Stomach (tissue), 4 donors: ENCODE data around the gene STAC3.

Source experiments
- EP300 ChIP-seq: sonication (generic); formaldehyde crosslinking; IDR thresholded peaks from one replicate; pipeline ENCODE4 v1.6.1; 2017; ENCODE audit warnings: antibody characterized with exemption
- POLR2A ChIP-seq, 4 donors: fragments of 450-650 bp; IDR thresholded peaks; one replicate each; pipeline ENCODE4 v1.6.1; 2016; ENCODE audit warnings: antibody characterized with exemption in 4 of 4, control low read depth in 2 of 4, mild to moderate bottlenecking in 1 of 4, moderate library complexity in 1 of 4
- POLR2AphosphoS5 ChIP-seq, 3 donors: sonication (generic); formaldehyde crosslinking; IDR thresholded peaks; one replicate each; pipeline ENCODE4 v1.6.1; 2016; ENCODE audit warnings: antibody characterized with exemption in 3 of 3
- TF ChIP-seq, protein P1 (sequence below), 7 experiments: fragments of 450-650 bp in 4 of 7; fragments of 200-600 bp in 3 of 7; sonication (generic) in 3 of 7; IDR thresholded peaks; one replicate each; pipeline ENCODE4 v1.5.1; 2016 to 2019; ENCODE audit warnings: antibody characterized with exemption in 7 of 7, control low read depth in 2 of 7, mild to moderate bottlenecking in 1 of 7

DNA sequence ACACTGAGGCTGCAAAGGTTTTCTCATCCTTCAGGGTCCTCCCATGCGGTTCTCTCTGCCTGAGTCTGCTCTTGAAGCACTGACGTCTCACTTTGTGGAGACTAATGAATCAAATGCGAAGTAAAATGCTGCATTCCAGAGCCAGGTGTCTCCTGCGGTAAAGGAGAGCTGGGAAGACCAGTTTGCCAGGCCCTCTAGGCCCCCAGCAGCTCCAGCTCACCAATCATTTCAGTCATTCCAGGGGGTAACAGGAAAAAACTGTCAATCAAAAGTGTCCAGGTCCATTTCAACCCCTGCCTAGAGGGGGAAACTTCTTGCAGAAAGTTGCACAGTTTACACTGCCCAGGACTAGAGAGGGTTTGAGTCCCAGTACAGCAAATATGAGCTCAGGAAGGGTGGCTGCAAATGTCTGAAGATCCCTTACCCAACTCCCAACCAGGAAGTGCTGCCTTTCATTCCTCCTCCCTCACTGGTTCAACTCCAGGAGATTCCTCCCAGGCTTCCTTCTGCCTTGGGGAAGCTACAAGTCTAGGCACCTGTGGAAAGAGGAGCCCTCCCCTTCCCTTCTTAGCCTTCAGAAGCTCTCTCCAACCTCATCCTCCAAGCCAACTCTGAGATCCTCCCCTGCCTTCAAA, 37.1 kb downstream of the STAC3 start:
- TF ChIP-seq, protein P1, sequence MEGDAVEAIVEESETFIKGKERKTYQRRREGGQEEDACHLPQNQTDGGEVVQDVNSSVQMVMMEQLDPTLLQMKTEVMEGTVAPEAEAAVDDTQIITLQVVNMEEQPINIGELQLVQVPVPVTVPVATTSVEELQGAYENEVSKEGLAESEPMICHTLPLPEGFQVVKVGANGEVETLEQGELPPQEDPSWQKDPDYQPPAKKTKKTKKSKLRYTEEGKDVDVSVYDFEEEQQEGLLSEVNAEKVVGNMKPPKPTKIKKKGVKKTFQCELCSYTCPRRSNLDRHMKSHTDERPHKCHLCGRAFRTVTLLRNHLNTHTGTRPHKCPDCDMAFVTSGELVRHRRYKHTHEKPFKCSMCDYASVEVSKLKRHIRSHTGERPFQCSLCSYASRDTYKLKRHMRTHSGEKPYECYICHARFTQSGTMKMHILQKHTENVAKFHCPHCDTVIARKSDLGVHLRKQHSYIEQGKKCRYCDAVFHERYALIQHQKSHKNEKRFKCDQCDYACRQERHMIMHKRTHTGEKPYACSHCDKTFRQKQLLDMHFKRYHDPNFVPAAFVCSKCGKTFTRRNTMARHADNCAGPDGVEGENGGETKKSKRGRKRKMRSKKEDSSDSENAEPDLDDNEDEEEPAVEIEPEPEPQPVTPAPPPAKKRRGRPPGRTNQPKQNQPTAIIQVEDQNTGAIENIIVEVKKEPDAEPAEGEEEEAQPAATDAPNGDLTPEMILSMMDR (IDR thresholded peaks at IDR 0.05), result no peak
- TF ChIP-seq POLR2A (IDR thresholded peaks at IDR 0.05), result no peak
- TF ChIP-seq POLR2AphosphoS5 (IDR thresholded peaks at IDR 0.05), result no peak
- TF ChIP-seq EP300, result no peak
